Right cardiac atrium (tissue), 5 donors: ENCODE results near the gene SUN2. TPM values are rescaled to one million over a fixed set of nuclear protein-coding genes. Genes with fewer than 3 reads are reported as not detected.

Experiments
- ATAC-seq, 2 donors: fragments of 200-7000 bp; cut with Tn5 transposase; one replicate each; pipeline versions ENCODE4 v1.8.0 to v1.9.1; 2020; ENCODE audit warnings: moderate library complexity in 2 of 2, mild to moderate bottlenecking in 1 of 2
- DNase-seq, 3 donors: peaks; one replicate each; pipeline ENCODE4 v3.0.0-alpha.2; 2020
- H3K27ac ChIP-seq: one replicate; pipeline ENCODE4 v1.5.1; 2013; ENCODE audit warnings: mild to moderate bottlenecking, low read length, control low read depth, moderate library complexity
- H3K27me3 ChIP-seq: one replicate; pipeline ENCODE4 v1.6.1; 2013; ENCODE audit not compliant: control insufficient read depth, insufficient read depth
- H3K4me1 ChIP-seq: one replicate; pipeline ENCODE4 v1.6.1; 2013; ENCODE audit warnings: low read length; ENCODE audit not compliant: control insufficient read depth, insufficient read depth
- H3K4me3 ChIP-seq: one replicate; pipeline ENCODE4 v1.5.1; 2013; ENCODE audit warnings: low read length, control low read depth
- H3K9me3 ChIP-seq: one replicate; pipeline ENCODE4 v1.6.1; 2013; ENCODE audit warnings: low read length; ENCODE audit not compliant: control insufficient read depth
- WGBS: extraction: QIAGEN DNeasy Blood & Tissue Kit; methylation state at CpG from one replicate; pipeline ENCODE4 v1.1.7; 2013; 5-methylcytosine and 5-hydroxymethylcytosine counted together
- intact Hi-C, 4 donors: fragments of 100-400 bp; cut with DNase I; formaldehyde crosslinking; loops; one replicate each; pipeline versions ENCODE4 v1.11.0 to v1.14.0; 2022 to 2023
- polyA plus RNA-seq: library from polyadenylated mRNA; stranded (reverse); fragments of 200-250 nt; gene quantifications from one replicate; pipeline ENCODE4 v1.2.3, GENCODE V29; 2013
- total RNA-seq, 4 donors: library from RNA; stranded (reverse); fragmentation: NEBNext Ultra II Directional; extraction: Animal tissue kit (Norgen Biotek cat#: 25700); gene quantifications; one replicate each; pipeline ENCODE4 v1.2.1, GENCODE V29; 2021
- donor health status: healthy with polysubstance abuse.
- donor health status: DM: no; HTN: yes; CAD: no.
- donor health status: DM: no; HTN: no; CAD: no.
- donor health status: DM: no; HTN: yes; CAD: no; lungs with severe emphysema.
- donor health status: DM: yes; HTN: yes; CAD: no.

The SUN2 gene
- total and polyA plus RNA-seq, 5 donors: 61.7 to 123 (median 110) TPM

- 70% methylated on average over 20 of the region's 20 CpGs for WGBS
- ATAC-seq (no peak), DNase-seq (peak in 1 of 3 donors; percentile 43)
- Histone ChIP-seq H3K4me1 (no peaks in the 10 kb centered on the region), H3K4me3 (no peak overlapping the region), H3K9me3 (no peaks in the 10 kb centered on the region), H3K27ac (no peak overlapping the region), H3K27me3 (no peaks in the 10 kb centered on the region)
- intact Hi-C loops: loop anchor here in 2 of 4 donors (10.0 kb wide), 2 partner anchors 113 to 243 kb away; partner anchors contain the start of gene CBX6 (in 1 of the 2)
These were observed 5.7 kb upstream of the SUN2 start for GRCh38 chr22:38761202-38762162.

DNA sequence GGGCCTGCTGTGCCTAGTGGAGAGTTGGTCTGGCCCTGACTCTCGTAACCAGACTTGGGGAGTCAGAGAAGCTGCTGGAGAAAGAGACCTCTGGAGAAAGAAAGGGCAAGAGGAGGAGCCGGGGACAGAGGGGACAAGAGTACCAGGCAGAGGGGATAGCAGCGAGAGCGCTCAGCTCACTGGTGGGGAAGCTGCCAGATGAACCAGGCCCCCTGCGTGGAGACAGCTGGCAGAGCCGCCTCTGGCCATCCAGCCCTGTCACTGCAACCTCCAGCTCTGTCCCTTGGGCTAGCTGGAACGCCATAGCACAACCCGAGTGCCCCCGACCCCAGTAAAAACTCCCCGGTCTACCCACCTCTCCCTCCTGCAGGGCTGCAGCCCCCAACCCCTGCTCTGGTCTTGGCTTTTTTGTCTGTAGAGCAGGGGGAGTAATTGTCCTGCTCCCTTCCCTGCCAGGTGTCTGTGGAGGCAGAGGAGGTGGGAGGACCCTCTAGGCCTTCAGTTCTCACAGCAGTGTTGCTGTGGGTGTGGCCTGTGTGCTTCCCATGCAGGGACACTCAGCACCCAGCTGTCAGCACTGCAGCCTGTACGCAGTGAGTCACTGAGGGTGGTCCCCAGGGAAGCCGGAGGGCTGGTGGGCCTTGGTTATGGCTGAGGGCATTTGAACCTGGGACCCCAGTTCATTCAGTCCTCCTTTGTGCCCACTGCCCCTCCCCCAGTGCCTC lies 4.8 kb upstream of the SUN2 start:
- no peaks in the 10 kb centered on the region for H3K27me3 ChIP-seq
- ATAC-seq (no peak), DNase-seq (peak in 2 of 3 donors; percentile 56 to 60)
- H3K27ac ChIP-seq: no peak overlapping the region
- no peak overlapping the region for H3K4me3 ChIP-seq
- H3K9me3 ChIP-seq: no peaks in the 10 kb centered on the region
- intact Hi-C loops: loop anchor here in 2 of 4 donors (10.0 kb wide), 2 partner anchors 114 to 244 kb away; partner anchors contain the start of gene CBX6 (in 1 of the 2)
- no peaks in the 10 kb centered on the region for H3K4me1 ChIP-seq
- WGBS: 77% methylated on average over 12 of the region's 12 CpGs

- intact Hi-C loops: no loop called here
- no peak overlapping the region for H3K4me3 ChIP-seq
- ATAC-seq (no peak), DNase-seq (no peak)
- no peaks in the 10 kb centered on the region for H3K4me1 ChIP-seq
- H3K27me3 ChIP-seq: no peaks in the 10 kb centered on the region
- H3K9me3 ChIP-seq: no peaks in the 10 kb centered on the region
- WGBS: 86% methylated on average over 7 of the region's 7 CpGs
- H3K27ac ChIP-seq: no peak overlapping the region
These were observed 3.2 kb upstream of the SUN2 start for GRCh38 chr22:38759005-38759404.

DNA sequence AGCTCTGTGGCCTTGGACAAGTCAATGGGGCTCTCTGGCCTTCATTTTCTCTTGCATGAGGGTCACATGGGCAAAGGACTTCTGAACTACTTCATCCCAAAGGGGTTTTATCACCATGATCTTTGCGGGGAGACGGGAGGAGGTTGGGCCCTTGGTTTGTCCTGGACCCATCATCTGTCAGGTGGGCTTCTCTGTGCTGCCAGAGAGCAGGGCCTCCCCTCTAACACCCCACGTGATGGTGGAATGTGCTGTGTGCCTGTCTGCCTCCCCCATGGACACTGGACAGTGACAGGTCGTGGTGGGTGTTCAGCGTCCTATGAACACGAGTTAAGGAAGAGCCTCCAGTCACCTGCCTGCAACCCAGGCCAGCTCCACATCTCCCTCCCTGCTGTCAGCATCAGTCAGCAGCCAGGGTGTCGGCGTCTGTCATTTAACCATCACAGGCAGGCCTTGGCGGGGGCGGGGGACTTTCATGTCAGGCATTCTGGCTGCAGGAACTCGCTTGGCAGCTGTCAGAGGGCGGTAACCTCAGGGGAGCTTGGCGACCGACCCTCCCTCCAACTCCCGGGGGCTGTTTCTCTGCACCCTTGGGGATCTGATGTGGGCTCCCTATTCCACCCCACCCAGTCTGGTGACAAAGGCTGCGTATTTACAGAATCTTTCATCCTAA lies 2.6 kb upstream of the SUN2 start:
- H3K4me3 ChIP-seq: no peak overlapping the region
- DNase-seq (no peak), ATAC-seq (no peak)
- no peaks in the 10 kb centered on the region for H3K27me3 ChIP-seq
- H3K9me3 ChIP-seq: no peaks in the 10 kb centered on the region
- intact Hi-C loops: no loop called here
- 62% methylated on average over 16 of the region's 16 CpGs for WGBS
- no peak overlapping the region for H3K27ac ChIP-seq
- H3K4me1 ChIP-seq: no peaks in the 10 kb centered on the region

DNA sequence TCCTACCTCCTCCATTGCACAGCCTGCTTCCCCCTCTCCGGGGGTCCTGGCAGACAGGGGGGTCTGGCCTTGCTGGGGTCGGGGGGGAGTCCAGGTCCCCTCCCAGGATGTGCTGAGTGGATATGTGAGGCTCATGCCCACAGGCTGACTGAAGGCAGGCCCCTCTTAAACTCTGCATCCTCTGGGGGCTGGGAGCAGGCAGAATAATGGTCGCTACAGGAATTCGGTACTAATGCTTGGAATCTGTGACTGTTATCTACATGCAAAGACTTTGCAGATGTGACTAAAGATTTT lies 1.6 kb upstream of the SUN2 start:
- Histone ChIP-seq H3K4me3 (no peak overlapping the region), H3K27ac (no peak overlapping the region), H3K27me3 (no peaks in the 10 kb centered on the region), H3K4me1 (no peaks in the 10 kb centered on the region), H3K9me3 (no peaks in the 10 kb centered on the region)
- ATAC-seq (no peak), DNase-seq (no peak)
- 68% methylated on average over 4 of the region's 4 CpGs for WGBS
- intact Hi-C loops: no loop called here

GRCh38 chr22:38756711-38757463 lies 1.1 kb upstream of the SUN2 start:
- DNase-seq: no peak
- Histone ChIP-seq H3K9me3 (no peaks in the 10 kb centered on the region), H3K27ac (no peak overlapping the region), H3K4me1 (no peaks in the 10 kb centered on the region), H3K27me3 (no peaks in the 10 kb centered on the region), H3K4me3 (no peak overlapping the region)
- no peak for ATAC-seq
- intact Hi-C loops: no loop called here
- 58% methylated on average over 17 of the region's 17 CpGs for WGBS

DNA sequence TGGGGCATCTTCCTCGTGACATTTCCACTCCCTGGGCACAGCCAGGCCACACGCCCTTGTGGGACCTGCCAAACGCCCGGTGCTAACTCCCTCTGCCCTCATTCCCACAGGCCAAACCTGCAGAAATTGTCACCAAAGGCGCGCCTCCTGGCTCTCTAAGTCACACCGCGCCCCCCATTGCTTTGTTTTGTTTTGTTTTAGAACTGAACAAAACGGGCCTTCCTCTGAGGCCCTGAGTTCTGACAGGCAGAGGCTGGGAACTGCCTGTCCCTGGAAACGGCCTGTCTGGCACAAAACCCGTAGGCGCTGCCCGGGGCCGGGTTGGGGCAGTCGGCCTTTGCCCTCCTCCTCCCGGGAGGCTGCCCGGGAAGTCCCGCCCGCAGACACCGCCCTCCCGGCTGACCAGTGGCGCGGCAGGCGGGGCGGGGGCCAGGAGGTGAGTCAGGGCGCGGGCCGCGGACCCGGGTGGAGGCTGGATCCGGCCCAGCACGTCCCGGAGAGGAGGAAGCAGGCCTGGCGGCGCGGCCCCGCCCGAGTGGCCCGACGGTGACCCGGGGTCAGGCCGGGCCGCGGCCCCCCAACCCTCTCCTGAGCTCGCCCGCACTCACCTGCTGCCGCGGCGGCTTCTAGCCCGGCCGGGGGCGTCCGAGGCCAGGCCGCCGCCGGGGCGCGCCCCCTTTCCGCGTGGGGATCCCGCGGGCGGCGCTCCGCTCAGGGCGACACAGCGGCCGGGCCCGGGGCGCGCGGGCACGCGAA lies 465 bp downstream of the SUN2 start:
- Histone ChIP-seq H3K9me3 (no peaks in the 10 kb centered on the region), H3K27ac (peak overlapping the region; percentile 99), H3K4me3 (peak overlapping the region; percentile 85), H3K27me3 (no peaks in the 10 kb centered on the region), H3K4me1 (no peaks in the 10 kb centered on the region)
- WGBS: under 1% methylated on average over 74 of the region's 74 CpGs
- ATAC-seq (peak; percentile 88 to 89), DNase-seq (peak; percentile 96 to 98 (median 98))
- intact Hi-C loops: no loop called here

DNA sequence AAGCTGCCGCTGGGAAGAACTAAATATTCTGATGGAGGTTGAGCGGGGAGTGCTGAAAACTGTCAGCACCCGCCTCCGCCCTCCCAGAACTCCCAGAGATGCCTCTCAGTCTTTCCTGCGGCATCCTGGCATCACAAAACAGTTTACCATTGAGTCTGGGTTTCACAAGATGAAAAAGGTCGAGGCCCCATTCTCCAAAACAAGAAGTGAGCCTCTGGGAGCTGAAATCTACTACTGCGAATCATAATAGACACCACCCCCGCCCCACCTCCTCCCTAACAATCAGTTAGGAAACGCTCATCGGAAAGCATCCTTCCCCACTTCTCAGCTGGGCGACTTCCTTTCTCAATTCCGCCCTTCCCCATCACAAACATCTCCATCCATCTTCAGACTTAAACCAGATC lies 1.0 kb downstream of the SUN2 start:
- WGBS: 6% methylated on average over 12 of the region's 12 CpGs
- Histone ChIP-seq H3K27ac (peak overlapping the region; percentile 99), H3K27me3 (no peaks in the 10 kb centered on the region), H3K4me1 (no peaks in the 10 kb centered on the region), H3K9me3 (no peaks in the 10 kb centered on the region), H3K4me3 (peak overlapping the region; percentile 85)
- intact Hi-C loops: loop anchor here in 1 of 4 donors (5.0 kb wide), 1 partner anchor 42 kb away; no protein-coding TSS in a partner anchor
- ATAC-seq: peak; percentile 1 to 31
- DNase-seq: peak in 1 of 3 donors; percentile 74

GRCh38 chr22:38753948-38754750 lies 1.6 kb downstream of the SUN2 start:
- 21% methylated on average over 12 of the region's 12 CpGs for WGBS
- peak overlapping the region; percentile 99 for H3K27ac ChIP-seq
- no peaks in the 10 kb centered on the region for H3K4me1 ChIP-seq
- intact Hi-C loops: loop anchor here in 1 of 4 donors (5.0 kb wide), 1 partner anchor 42 kb away; no protein-coding TSS in a partner anchor
- H3K4me3 ChIP-seq: peak overlapping the region; percentile 85
- no peaks in the 10 kb centered on the region for H3K27me3 ChIP-seq
- no peaks in the 10 kb centered on the region for H3K9me3 ChIP-seq
- DNase-seq (peak; percentile 74 to 87 (median 84)), ATAC-seq (peak; percentile 25)
